ENCODE results near the gene SLC2A5. TPM values are rescaled to one million over a fixed set of nuclear protein-coding genes. Genes with fewer than 3 reads are reported as not detected.

Gene SLC2A5
- total RNA-seq, 1 experiment from 2014 or later: not detected

DNA sequence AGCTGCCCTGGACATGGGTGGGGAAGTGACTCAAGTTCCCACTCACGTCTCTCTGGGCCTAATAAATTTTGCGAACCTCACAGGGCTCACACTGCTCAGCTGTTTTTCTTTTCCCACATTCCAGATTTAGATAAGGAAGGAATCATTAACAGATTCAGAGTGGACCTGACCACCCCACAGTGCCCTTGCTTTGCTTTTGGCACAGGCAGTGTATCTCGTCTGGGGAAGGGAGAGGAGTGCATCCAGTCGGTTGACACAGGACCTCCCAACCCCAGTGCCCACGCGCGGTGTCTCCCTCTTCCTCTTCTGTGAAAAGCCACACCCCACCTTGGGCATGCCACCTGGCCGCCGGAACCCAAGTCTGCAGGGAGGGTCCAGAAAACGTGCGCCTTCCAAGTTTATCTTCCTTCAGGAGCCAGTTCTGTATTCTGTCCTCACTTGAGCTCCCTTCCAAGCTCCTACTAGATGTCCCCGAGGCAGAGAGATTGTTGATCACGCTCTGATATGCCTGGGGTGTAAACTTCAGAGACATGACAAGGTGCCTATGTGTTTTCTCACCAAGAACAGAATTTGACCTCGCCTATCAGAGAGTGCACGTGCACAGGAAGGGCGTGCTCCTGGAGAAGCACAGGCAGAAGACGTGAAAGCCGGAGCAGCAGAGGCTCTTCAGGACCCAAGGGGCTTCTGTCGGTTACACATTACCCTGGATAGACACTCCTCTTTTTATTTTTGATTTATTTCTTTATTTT, 9.5 kb upstream of the SLC2A5 start:
- Histone ChIP-seq H3K4me2 (no peak overlapping the region), H3K9me3 (ENCODE audit: insufficient read depth, low read depth) (no peaks in the 10 kb centered on the region), H3K27me3 (ENCODE audit: insufficient read depth, low read depth) (no peaks in the 10 kb centered on the region), H3K79me2 (ENCODE audit: low read depth) (no peaks in the 10 kb centered on the region), H3K36me3 (ENCODE audit: low read depth) (no peaks in the 10 kb centered on the region), H2AFZ (no peak overlapping the region), H3K27ac (no peak overlapping the region), H3K4me1 (replicated peaks; ENCODE audit: insufficient read depth) (peaks cover 33% of the 10 kb centered on the region), H3F3A (ENCODE audit: insufficient read depth, low read depth) (peaks cover 26% of the 10 kb centered on the region; the same call in 1 of the 2 replicates), H3K4me3 (no peak overlapping the region), H4K20me1 (ENCODE audit: insufficient read depth) (no peaks in the 10 kb centered on the region), H3K9me2 (ENCODE audit: insufficient read depth) (no peaks in the 10 kb centered on the region)
- ChIA-PET CTCF (no interaction called here), POLR2A (ENCODE audit: unreplicated experiment) (no interaction called here)
- no peak for TF ChIP-seq CTCF (conservative IDR thresholded peaks at IDR 0.05)
- no peak for TF ChIP-seq EZH2 (IDR thresholded peaks at IDR 0.05; ENCODE audit: low read depth)
- intact Hi-C loops (cut with micrococcal nuclease; ENCODE audit: unreplicated experiment): no loop called here
- no peak for DNase-seq
- BruUV-seq (replicated peaks): no TSS peak

DNA sequence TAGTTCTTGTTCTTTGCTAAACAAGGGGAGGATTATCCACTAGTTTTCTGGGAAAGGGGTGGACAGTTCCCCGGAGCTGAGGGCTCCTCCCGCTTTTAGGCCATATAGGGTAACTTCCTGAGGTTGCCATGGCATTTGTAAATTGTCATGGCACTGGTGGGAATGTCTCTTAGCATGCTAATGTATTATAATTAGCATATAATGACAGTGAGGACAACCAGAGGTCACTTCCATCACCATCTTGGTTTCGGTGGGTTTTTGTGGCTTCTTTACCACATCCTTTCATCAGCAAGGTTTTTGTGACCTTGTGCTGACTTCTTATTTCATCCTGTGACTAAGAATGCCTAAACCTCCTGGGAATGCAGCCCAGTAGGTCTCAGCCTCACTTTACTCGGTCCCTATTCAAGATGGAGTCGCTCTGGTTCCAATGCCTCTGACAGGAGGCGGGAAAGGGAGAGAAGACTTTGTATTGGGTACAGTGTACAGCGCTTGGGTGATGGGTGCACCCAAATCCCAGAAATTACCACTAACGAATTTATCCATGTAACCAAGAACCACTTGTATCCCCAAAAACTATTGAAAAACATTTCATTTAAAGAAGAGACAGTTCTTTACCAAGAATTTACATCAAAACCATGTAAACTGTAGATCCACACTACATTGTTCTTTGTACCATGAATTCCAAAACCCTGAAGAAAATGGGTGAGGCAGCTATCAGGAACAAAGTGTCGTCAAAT, 8.7 kb upstream of the SLC2A5 start:
- Histone ChIP-seq H3K4me2 (no peak overlapping the region), H3K79me2 (ENCODE audit: low read depth) (no peaks in the 10 kb centered on the region), H3K36me3 (ENCODE audit: low read depth) (no peaks in the 10 kb centered on the region), H4K20me1 (ENCODE audit: insufficient read depth) (no peaks in the 10 kb centered on the region), H3K9me2 (ENCODE audit: insufficient read depth) (no peaks in the 10 kb centered on the region), H3K27me3 (ENCODE audit: insufficient read depth, low read depth) (no peaks in the 10 kb centered on the region), H3K27ac (no peak overlapping the region), H3F3A (ENCODE audit: insufficient read depth, low read depth) (peaks cover 26% of the 10 kb centered on the region; the same call in 1 of the 2 replicates), H3K4me3 (no peak overlapping the region), H3K9me3 (ENCODE audit: insufficient read depth, low read depth) (no peaks in the 10 kb centered on the region), H2AFZ (no peak overlapping the region), H3K4me1 (replicated peaks; ENCODE audit: insufficient read depth) (peaks cover 33% of the 10 kb centered on the region)
- ChIA-PET POLR2A (ENCODE audit: unreplicated experiment) (no interaction called here), CTCF (no interaction called here)
- intact Hi-C loops (cut with micrococcal nuclease; ENCODE audit: unreplicated experiment): no loop called here
- TF ChIP-seq EZH2 (IDR thresholded peaks at IDR 0.05; ENCODE audit: low read depth) (no peak), CTCF (conservative IDR thresholded peaks at IDR 0.05) (no peak)
- DNase-seq: peak in 1 of 2 experiments; percentile 58
- no TSS peak for BruUV-seq (replicated peaks)

DNA sequence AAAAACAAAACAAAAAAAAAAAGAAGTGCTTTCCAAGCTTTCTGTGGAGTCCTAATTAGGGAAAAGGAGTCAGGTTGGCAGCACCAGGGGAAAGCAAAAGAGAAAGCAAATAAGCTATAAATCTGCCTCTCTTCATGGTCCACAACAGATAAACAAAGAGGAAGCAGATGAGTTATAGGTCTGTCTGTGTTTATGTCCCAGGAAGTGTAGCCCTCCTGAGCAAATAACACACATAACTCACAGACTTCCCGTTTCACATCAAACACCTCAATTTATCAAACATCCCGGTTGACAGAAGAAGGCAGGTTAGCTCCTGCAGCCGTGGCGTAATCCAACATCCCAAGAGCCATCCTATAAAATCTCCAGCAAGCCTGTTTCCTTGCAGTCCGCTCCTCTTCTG, 5.6 kb upstream of the SLC2A5 start:
- H3K9me3 ChIP-seq (ENCODE audit: insufficient read depth, low read depth): no peaks in the 10 kb centered on the region
- POLR2A ChIA-PET (ENCODE audit: unreplicated experiment): no interaction called here

More for the DNA sequence above, 5.6 kb upstream of the SLC2A5 start:
- H3K4me1 ChIP-seq (replicated peaks; ENCODE audit: insufficient read depth): peaks cover 11% of the 10 kb centered on the region
- H3K27ac ChIP-seq: no peak overlapping the region
- H3K9me2 ChIP-seq (ENCODE audit: insufficient read depth): no peaks in the 10 kb centered on the region
- DNase-seq: no peak
- H3F3A ChIP-seq (ENCODE audit: insufficient read depth, low read depth): peaks cover 7% of the 10 kb centered on the region; the same call in 1 of the 2 replicates
- intact Hi-C loops (cut with micrococcal nuclease; ENCODE audit: unreplicated experiment): no loop called here
- TF ChIP-seq EZH2 (IDR thresholded peaks at IDR 0.05; ENCODE audit: low read depth) (no peak), CTCF (conservative IDR thresholded peaks at IDR 0.05) (no peak)
- CTCF ChIA-PET: interaction anchor here (0.5 to 0.6 kb wide), 2 partner anchors 817 to 1489 kb away, joined by 3 read pairs; no protein-coding TSS in a partner anchor
- BruUV-seq (replicated peaks): no TSS peak
- H2AFZ ChIP-seq: no peak overlapping the region
- no peak overlapping the region for H3K4me2 ChIP-seq
- no peaks in the 10 kb centered on the region for H3K79me2 ChIP-seq (ENCODE audit: low read depth)
- no peak overlapping the region for H3K4me3 ChIP-seq
- no peaks in the 10 kb centered on the region for H3K27me3 ChIP-seq (ENCODE audit: insufficient read depth, low read depth)
- no peaks in the 10 kb centered on the region for H3K36me3 ChIP-seq (ENCODE audit: low read depth)
- H4K20me1 ChIP-seq (ENCODE audit: insufficient read depth): no peaks in the 10 kb centered on the region

Measured in PC-9 (cell line).